Measurements from ENCODE around the gene TEX264. TPM values are rescaled to one million over a fixed set of nuclear protein-coding genes. Genes with fewer than 3 reads are reported as not detected.

TEX264 gene
- total and polyA plus RNA-seq, 2 of the 13 experiments (the other 11 are each of a cell fraction or from before 2014, with no cell fraction given), result 35.2 to 52.1 TPM

- TF ChIP-seq ZNF687 (CRISPR knock-in tag; IDR thresholded peaks at IDR 0.05) (peak; percentile 41), EHMT2 (IDR thresholded peaks at IDR 0.05; ENCODE audit: borderline replicate concordance, low read depth, low read length) (no peak), TP53 (CRISPR knock-in tag; conservative IDR thresholded peaks at IDR 0.05) (no peak), HOXA3 (CRISPR knock-in tag; IDR thresholded peaks at IDR 0.05) (peak; percentile 67; the same call in 1 of the 2 replicates), KMT2A (CRISPR knock-in tag; IDR thresholded peaks at IDR 0.05) (no peak), ZKSCAN8 (CRISPR knock-in tag; IDR thresholded peaks at IDR 0.05; ENCODE audit: borderline replicate concordance) (no peak), CREB1 (IDR thresholded peaks at IDR 0.05) (peak; percentile 41; the same call in 1 of the 2 replicates), CREB1 (CRISPR knock-in tag; IDR thresholded peaks at IDR 0.05) (no peak), ZKSCAN1 (IDR thresholded peaks at IDR 0.05; ENCODE audit: low read length) (no peak), SALL1 (CRISPR knock-in tag; IDR thresholded peaks at IDR 0.05) (peak; percentile 18; the same call in 1 of the 2 replicates)
Observed at GRCh38 chr3:51712963-51713362, 41.9 kb downstream of the TEX264 start (continued).
